Hepatocyte (in vitro differentiated cells): ENCODE results near the gene GSS. TPM values are rescaled to one million over a fixed set of nuclear protein-coding genes. Genes with fewer than 3 reads are reported as not detected.

ENCODE experiments used
- DNase-seq: peaks from one replicate; pipeline ENCODE4 v3.0.0-alpha.2; 2016; ENCODE audit warnings: low spot score
- H2AFZ ChIP-seq: fragments of 200-600 bp; sonication (generic); 2 replicates; pipeline ENCODE4 v1.6.0; 2016; ENCODE audit warnings: antibody characterized with exemption, mild to moderate bottlenecking
- H3K27ac ChIP-seq: fragments of 200-600 bp; sonication (generic); 2 replicates; pipeline ENCODE4 v1.5.1; 2016; ENCODE audit warnings: mild to moderate bottlenecking
- H3K27me3 ChIP-seq: fragments of 200-600 bp; sonication (generic); 2 replicates; pipeline ENCODE4 v1.6.1; 2016
- H3K36me3 ChIP-seq: fragments of 200-600 bp; sonication (generic); replicated peaks from 2 replicates; pipeline ENCODE4 v1.5.1; 2016; ENCODE audit warnings: low read depth; ENCODE audit not compliant: insufficient read depth
- H3K4me1 ChIP-seq: fragments of 200-600 bp; sonication (generic); 2 replicates; pipeline ENCODE4 v1.5.1; 2016; ENCODE audit warnings: mild to moderate bottlenecking, moderate library complexity; ENCODE audit not compliant: insufficient read depth
- H3K4me2 ChIP-seq: fragments of 200-600 bp; sonication (generic); 2 replicates; pipeline ENCODE4 v1.6.0; 2016
- H3K4me3 ChIP-seq: fragments of 200-600 bp; sonication (generic); 2 replicates; pipeline ENCODE4 v1.5.1; 2016; ENCODE audit warnings: mild to moderate bottlenecking
- H3K79me2 ChIP-seq: fragments of 200-600 bp; sonication (generic); 2 replicates; pipeline ENCODE4 v1.6.0; 2017; ENCODE audit warnings: mild to moderate bottlenecking
- H3K9me2 ChIP-seq: fragments of 200-600 bp; sonication (generic); replicated peaks from 2 replicates; pipeline ENCODE4 v1.6.0; 2017; ENCODE audit warnings: mild to moderate bottlenecking; ENCODE audit not compliant: insufficient read depth
- H3K9me3 ChIP-seq: fragments of 200-600 bp; sonication (generic); 2 replicates; pipeline ENCODE4 v1.5.1; 2016; ENCODE audit warnings: low read depth, mild to moderate bottlenecking
- H4K20me1 ChIP-seq: fragments of 200-600 bp; sonication (generic); 2 replicates; pipeline ENCODE4 v1.6.0; 2016; ENCODE audit warnings: mild to moderate bottlenecking; ENCODE audit not compliant: insufficient read depth, poor library complexity, severe bottlenecking
- EZH2 ChIP-seq: fragments of 200-600 bp; sonication (generic); IDR thresholded peaks from 2 replicates; pipeline ENCODE4 v1.6.1; 2016; ENCODE audit warnings: antibody characterized with exemption, mild to moderate bottlenecking, borderline replicate concordance
- EZH2phosphoT487 ChIP-seq: fragments of 200-600 bp; sonication (generic); IDR thresholded peaks from one replicate; pipeline ENCODE4 v1.6.1; 2018; ENCODE audit warnings: antibody characterized with exemption, mild to moderate bottlenecking, low read depth, moderate library complexity; ENCODE audit not compliant: unreplicated experiment, severe bottlenecking
- WGBS: methylation state at CpG from one replicate; pipeline ENCODE4 v1.1.6; 2016; ENCODE audit warnings: low lambda C conversion rate; ENCODE audit errors: missing lambda C conversion rate; 5-methylcytosine and 5-hydroxymethylcytosine counted together
- polyA plus RNA-seq: library from polyadenylated mRNA; unstranded; fragments of >200 nt; fragmentation: Nextera tagmentation; extraction: Ambion mirVana; gene quantifications from 2 replicates; pipeline ENCODE4 v1.2.1, GENCODE V29; 2016
- total RNA-seq: library from RNA; depleted of rRNA; stranded (reverse); fragments of >200 nt; gene quantifications from 2 replicates; pipeline ENCODE4 v1.2.3, GENCODE V29; 2014
- TF ChIP-seq, protein P1 (sequence below): fragments of 200-600 bp; sonication (generic); IDR thresholded peaks from 2 replicates; pipeline ENCODE4 v1.5.1; 2016; ENCODE audit warnings: antibody characterized with exemption, mild to moderate bottlenecking; ENCODE audit not compliant: poor library complexity

The GSS gene
- total and polyA plus RNA-seq, 2 experiments from 2014 or later = 45.2 to 46.2 TPM

GRCh38 chr20:34896086-34896621 lies 59.5 kb downstream of the GSS start:
- Histone ChIP-seq H4K20me1 (no peaks in the 10 kb centered on the region), H2AFZ (no peak overlapping the region), H3K27me3 (no peaks in the 10 kb centered on the region), H3K9me2 (no peaks in the 10 kb centered on the region), H3K79me2 (peaks cover 10% of the 10 kb centered on the region), H3K27ac (no peak overlapping the region), H3K36me3 (no peaks in the 10 kb centered on the region), H3K9me3 (no peaks in the 10 kb centered on the region), H3K4me3 (no peak overlapping the region), H3K4me1 (peaks cover 8% of the 10 kb centered on the region), H3K4me2 (no peak overlapping the region)
- TF ChIP-seq EZH2 (no peak), EZH2phosphoT487 (no peak)
- TF ChIP-seq, protein P1, sequence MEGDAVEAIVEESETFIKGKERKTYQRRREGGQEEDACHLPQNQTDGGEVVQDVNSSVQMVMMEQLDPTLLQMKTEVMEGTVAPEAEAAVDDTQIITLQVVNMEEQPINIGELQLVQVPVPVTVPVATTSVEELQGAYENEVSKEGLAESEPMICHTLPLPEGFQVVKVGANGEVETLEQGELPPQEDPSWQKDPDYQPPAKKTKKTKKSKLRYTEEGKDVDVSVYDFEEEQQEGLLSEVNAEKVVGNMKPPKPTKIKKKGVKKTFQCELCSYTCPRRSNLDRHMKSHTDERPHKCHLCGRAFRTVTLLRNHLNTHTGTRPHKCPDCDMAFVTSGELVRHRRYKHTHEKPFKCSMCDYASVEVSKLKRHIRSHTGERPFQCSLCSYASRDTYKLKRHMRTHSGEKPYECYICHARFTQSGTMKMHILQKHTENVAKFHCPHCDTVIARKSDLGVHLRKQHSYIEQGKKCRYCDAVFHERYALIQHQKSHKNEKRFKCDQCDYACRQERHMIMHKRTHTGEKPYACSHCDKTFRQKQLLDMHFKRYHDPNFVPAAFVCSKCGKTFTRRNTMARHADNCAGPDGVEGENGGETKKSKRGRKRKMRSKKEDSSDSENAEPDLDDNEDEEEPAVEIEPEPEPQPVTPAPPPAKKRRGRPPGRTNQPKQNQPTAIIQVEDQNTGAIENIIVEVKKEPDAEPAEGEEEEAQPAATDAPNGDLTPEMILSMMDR = no peak
- 95% methylated on average over 1 of the region's 1 CpG for WGBS
- DNase-seq = no peak

DNA sequence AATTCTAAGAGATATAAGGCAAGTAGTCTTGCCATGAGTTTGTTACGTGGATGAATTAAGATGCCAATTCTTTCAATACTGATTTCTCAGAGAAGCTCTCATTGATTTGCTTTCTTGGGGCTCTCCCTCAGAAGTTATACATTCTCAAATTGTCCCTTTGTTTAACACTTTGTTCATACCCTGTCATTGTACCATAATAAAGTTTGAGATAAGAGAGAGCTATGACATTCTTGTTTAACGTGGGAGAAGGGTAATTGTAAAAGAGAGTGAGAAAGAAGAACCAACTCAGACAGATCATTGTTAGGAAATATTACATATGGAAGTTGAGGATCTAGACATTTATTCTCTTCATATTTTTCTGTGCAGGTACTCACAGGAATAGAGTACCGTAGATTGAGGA lies 60.1 kb downstream of the GSS start:
- Histone ChIP-seq H3K9me3 (no peaks in the 10 kb centered on the region), H3K9me2 (no peaks in the 10 kb centered on the region), H3K4me1 (peaks cover 8% of the 10 kb centered on the region), H3K27ac (no peak overlapping the region), H3K36me3 (no peaks in the 10 kb centered on the region), H3K4me3 (no peak overlapping the region), H3K4me2 (peak overlapping the region; percentile 4), H3K79me2 (peaks cover 10% of the 10 kb centered on the region), H4K20me1 (no peaks in the 10 kb centered on the region), H2AFZ (no peak overlapping the region), H3K27me3 (no peaks in the 10 kb centered on the region)
- 72% methylated on average over 3 of the region's 3 CpGs for WGBS
- no peak for TF ChIP-seq EZH2
- TF ChIP-seq EZH2phosphoT487 = no peak
- TF ChIP-seq, protein P1 = no peak
- DNase-seq = no peak

DNA sequence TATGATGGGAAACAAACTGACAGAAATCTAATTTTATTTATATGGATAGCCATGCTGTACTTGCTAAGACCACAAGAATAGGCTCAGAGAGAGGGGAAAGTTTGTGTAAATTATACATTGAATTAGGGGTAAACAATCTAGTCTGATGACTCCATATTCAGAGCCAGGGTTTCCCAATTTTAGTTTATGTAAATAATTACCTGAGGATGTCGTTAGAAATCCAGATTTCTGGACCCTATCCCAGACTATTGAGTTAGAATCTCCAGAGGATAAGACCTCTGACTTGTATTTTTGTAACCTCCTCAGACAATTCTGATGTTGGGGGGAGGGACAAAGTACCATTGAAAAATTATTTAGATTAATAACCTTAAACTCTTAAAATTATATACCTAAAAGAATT lies 60.9 kb downstream of the GSS start:
- WGBS = 39% methylated on average over 1 of the region's 1 CpG
- no peaks in the 10 kb centered on the region for H3K27me3 ChIP-seq
- no peak overlapping the region for H2AFZ ChIP-seq
- no peak for TF ChIP-seq EZH2phosphoT487
- TF ChIP-seq, protein P1 = no peak
- TF ChIP-seq EZH2 = no peak
- no peaks in the 10 kb centered on the region for H3K9me2 ChIP-seq
- no peaks in the 10 kb centered on the region for H3K9me3 ChIP-seq
- H3K27ac ChIP-seq = no peak overlapping the region
- no peak for DNase-seq
- H3K4me2 ChIP-seq = no peak overlapping the region
- no peak overlapping the region for H3K4me3 ChIP-seq
- H4K20me1 ChIP-seq = no peaks in the 10 kb centered on the region
- H3K79me2 ChIP-seq = peaks cover 10% of the 10 kb centered on the region
- peaks cover 8% of the 10 kb centered on the region for H3K4me1 ChIP-seq
- H3K36me3 ChIP-seq = no peaks in the 10 kb centered on the region

- DNase-seq = no peak
- 100% methylated on average over 2 of the region's 2 CpGs for WGBS
- Histone ChIP-seq H3K9me2 (no peaks in the 10 kb centered on the region), H3K9me3 (no peaks in the 10 kb centered on the region), H3K27me3 (no peaks in the 10 kb centered on the region), H3K4me3 (no peak overlapping the region), H2AFZ (no peak overlapping the region), H3K4me2 (no peak overlapping the region), H3K36me3 (no peaks in the 10 kb centered on the region), H4K20me1 (no peaks in the 10 kb centered on the region), H3K4me1 (peaks cover 8% of the 10 kb centered on the region), H3K27ac (no peak overlapping the region), H3K79me2 (peaks cover 10% of the 10 kb centered on the region)
- TF ChIP-seq EZH2phosphoT487 (no peak), EZH2 (no peak)
- TF ChIP-seq, protein P1 = no peak
Observed at GRCh38 chr20:34892671-34893070, 62.9 kb downstream of the GSS start.
